Liver (tissue), 3 donors: ENCODE measurements around the gene CFAP57.

Experiments
- GABPA ChIP-seq, 2 donors: IDR thresholded peaks in 1 of 2; conservative IDR thresholded peaks in 1 of 2; 2 replicates each; pipeline ENCODE4 v1.6.1; 2016; ENCODE audit warnings: antibody characterized with exemption in 2 of 2, mild to moderate bottlenecking in 1 of 2, moderate library complexity in 1 of 2
- HNF4G ChIP-seq: IDR thresholded peaks from 2 replicates; pipeline ENCODE4 v1.6.1; 2016; ENCODE audit warnings: antibody characterized with exemption
- JUND ChIP-seq, 2 donors: IDR thresholded peaks; 2 replicates each; pipeline ENCODE4 v1.6.1; 2016; ENCODE audit warnings: antibody characterized with exemption in 2 of 2
- RAD21 ChIP-seq, 2 donors: IDR thresholded peaks; 2 replicates each; pipeline ENCODE4 v1.6.1; 2016; ENCODE audit warnings: antibody characterized with exemption in 2 of 2, mild to moderate bottlenecking in 2 of 2
- RXRA ChIP-seq, 2 donors: IDR thresholded peaks; 2 replicates each; pipeline ENCODE4 v1.6.1; 2017 to 2018; ENCODE audit warnings: antibody characterized with exemption in 2 of 2, mild to moderate bottlenecking in 1 of 2
- TAF1 ChIP-seq: conservative IDR thresholded peaks from 2 replicates; pipeline ENCODE4 v1.6.1; 2016; ENCODE audit warnings: antibody characterized with exemption, mild to moderate bottlenecking
- YY1 ChIP-seq: IDR thresholded peaks from 2 replicates; pipeline ENCODE4 v1.6.1; 2016; ENCODE audit warnings: antibody characterized with exemption, mild to moderate bottlenecking
- TF ChIP-seq, protein P1 (sequence below): fragments of 150-350 bp; IDR thresholded peaks from 2 replicates; pipeline ENCODE4 v1.5.1; 2017; ENCODE audit warnings: improper control_type of control experiment, low read depth, low read length; ENCODE audit not compliant: missing input control
- TF ChIP-seq, protein P2 (sequence below): IDR thresholded peaks from 2 replicates; pipeline ENCODE4 v1.6.1; 2016; ENCODE audit warnings: antibody characterized with exemption
- TF ChIP-seq, protein P3 (sequence below): IDR thresholded peaks from 2 replicates; pipeline ENCODE4 v1.6.1; 2016; ENCODE audit warnings: antibody characterized with exemption
- donor health status: healthy.
- donor health status: healthy.

GRCh38 chr1:43217747-43218146 is 45.6 kb downstream of the CFAP57 start:
- TF ChIP-seq, protein P1, sequence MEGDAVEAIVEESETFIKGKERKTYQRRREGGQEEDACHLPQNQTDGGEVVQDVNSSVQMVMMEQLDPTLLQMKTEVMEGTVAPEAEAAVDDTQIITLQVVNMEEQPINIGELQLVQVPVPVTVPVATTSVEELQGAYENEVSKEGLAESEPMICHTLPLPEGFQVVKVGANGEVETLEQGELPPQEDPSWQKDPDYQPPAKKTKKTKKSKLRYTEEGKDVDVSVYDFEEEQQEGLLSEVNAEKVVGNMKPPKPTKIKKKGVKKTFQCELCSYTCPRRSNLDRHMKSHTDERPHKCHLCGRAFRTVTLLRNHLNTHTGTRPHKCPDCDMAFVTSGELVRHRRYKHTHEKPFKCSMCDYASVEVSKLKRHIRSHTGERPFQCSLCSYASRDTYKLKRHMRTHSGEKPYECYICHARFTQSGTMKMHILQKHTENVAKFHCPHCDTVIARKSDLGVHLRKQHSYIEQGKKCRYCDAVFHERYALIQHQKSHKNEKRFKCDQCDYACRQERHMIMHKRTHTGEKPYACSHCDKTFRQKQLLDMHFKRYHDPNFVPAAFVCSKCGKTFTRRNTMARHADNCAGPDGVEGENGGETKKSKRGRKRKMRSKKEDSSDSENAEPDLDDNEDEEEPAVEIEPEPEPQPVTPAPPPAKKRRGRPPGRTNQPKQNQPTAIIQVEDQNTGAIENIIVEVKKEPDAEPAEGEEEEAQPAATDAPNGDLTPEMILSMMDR = no peak
- TF ChIP-seq TAF1 (no peak), HNF4G (no peak), YY1 (no peak), RAD21 (IDR thresholded peaks at IDR 0.05) (no peak), GABPA (IDR thresholded peaks at IDR 0.05 in 1 of 2, conservative IDR thresholded peaks at IDR 0.05 in 1 of 2) (no peak), RXRA (IDR thresholded peaks at IDR 0.05) (no peak), JUND (IDR thresholded peaks at IDR 0.05) (no peak)
- TF ChIP-seq, protein P2, sequence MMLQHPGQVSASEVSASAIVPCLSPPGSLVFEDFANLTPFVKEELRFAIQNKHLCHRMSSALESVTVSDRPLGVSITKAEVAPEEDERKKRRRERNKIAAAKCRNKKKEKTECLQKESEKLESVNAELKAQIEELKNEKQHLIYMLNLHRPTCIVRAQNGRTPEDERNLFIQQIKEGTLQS = no peak
- TF ChIP-seq, protein P3, sequence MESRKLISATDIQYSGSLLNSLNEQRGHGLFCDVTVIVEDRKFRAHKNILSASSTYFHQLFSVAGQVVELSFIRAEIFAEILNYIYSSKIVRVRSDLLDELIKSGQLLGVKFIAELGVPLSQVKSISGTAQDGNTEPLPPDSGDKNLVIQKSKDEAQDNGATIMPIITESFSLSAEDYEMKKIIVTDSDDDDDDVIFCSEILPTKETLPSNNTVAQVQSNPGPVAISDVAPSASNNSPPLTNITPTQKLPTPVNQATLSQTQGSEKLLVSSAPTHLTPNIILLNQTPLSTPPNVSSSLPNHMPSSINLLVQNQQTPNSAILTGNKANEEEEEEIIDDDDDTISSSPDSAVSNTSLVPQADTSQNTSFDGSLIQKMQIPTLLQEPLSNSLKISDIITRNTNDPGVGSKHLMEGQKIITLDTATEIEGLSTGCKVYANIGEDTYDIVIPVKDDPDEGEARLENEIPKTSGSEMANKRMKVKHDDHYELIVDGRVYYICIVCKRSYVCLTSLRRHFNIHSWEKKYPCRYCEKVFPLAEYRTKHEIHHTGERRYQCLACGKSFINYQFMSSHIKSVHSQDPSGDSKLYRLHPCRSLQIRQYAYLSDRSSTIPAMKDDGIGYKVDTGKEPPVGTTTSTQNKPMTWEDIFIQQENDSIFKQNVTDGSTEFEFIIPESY = no peak
